ENCODE data around the gene MBNL1.
"Not testable (repeated sequence)": the region's sequence is repeated elsewhere in the genome, so short reads cannot be mapped to it uniquely, and the experiment has no call there.

The MBNL1 gene

DNA sequence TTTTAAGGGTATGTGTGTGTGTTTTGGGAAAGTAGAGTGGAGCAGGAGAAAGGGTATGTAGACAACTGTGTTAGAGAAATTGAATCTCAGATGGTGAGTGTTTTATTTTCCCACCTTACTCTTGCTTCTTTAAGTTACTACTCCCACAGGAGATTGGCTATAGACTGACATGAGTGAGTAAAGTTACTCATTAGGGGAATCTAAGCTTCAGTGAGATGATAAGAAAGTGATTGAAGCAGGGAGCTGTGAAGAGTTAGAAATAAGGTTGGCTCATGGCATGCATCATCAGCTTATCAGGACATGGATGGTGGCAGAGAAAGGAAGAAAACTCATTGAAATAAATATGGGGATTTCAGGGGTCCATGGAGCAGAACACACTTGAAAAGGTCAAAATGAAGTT is 88.9 kb downstream of the MBNL1 start:
- Histone ChIP-seq H3K4me3 (no peak overlapping the region), H3K27ac (peak overlapping the region in 3 of 21 experiments; percentile 9 to 44 (median 31))

DNA sequence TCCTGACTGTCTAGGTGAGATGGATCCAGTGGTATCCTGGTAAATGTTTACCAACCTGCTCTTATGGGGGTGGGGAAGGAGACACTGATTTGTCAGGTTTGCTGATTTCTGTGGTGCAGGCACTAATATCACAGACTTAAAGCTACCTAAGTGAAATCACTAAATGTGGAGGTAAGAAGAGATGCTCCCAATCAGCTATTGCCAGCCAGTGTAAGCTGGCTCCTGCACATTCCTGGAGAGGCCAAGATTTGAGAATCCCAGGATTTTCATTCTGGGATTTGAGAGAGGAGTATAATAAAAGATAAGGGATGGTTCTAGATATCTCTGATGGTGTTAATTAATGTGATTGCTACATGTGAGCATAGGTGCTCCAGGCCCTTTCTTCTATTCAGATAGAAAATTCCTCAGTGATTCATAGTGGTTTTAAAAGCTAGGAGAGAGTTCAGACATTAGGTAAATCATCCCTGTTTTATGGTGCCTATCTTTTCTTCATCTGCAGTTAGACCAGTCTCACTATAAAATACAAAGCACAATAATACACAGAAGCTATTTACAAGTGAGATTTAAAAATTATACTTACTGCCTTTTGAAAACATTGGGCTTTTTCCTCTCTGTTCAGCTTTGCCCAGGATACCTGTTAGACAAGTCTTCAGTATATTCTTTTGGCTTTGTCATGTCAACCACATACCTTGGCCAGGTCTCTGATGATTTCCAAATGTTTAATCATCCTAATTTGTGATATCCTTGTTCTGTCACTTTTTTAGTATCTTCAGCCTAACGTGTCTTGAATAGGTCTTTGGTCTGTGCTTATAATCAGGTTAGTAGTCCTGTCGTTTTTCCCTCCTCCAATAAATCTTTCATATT is 90.9 kb downstream of the MBNL1 start:
- peak overlapping the region in 6 of 21 experiments; percentile 7 to 59 (median 28) for H3K27ac ChIP-seq
- H3K4me3 ChIP-seq, result no peak overlapping the region

DNA sequence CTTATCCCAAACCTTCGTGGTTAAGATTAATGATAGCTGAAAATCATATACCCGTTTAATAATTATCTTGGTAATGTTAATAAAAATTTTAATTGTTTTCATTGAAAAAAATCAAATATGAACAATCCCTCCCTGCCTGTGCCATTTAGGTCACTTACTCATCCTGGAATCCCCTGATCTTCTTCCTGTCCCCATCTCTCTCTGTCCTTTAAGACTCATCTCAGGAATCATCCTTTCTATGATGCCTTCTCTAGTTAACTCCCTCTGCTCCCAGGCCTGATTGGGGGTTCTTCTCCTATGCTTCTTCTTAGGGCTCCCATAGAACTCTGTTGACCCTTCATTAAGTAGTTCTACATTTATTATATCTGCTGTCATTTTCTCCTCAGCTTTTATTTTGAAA is 91.6 kb downstream of the MBNL1 start:
- Histone ChIP-seq H3K27ac (peak overlapping the region in 4 of 21 experiments; percentile 27 to 59 (median 36)), H3K4me3 (no peak overlapping the region)

DNA sequence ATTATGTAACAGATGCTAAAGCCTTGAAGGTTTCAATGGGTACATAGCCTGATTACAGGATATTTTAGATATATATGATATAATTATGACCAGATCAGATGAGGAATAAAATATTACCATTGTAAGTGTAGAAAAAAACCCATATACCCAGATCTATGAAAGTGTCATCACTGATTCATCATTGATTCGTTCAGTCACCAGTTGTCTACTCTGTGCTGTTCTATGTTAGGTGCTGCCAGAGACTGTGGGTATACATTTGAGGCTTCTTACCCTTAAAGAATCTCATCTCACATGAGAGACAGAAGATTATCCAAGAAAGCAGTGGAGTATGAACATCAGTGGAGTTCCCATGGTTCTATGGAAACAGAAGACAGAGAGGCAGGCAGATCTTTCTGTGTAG is 92.2 kb downstream of the MBNL1 start:
- H3K4me3 ChIP-seq, result no peak overlapping the region

DNA sequence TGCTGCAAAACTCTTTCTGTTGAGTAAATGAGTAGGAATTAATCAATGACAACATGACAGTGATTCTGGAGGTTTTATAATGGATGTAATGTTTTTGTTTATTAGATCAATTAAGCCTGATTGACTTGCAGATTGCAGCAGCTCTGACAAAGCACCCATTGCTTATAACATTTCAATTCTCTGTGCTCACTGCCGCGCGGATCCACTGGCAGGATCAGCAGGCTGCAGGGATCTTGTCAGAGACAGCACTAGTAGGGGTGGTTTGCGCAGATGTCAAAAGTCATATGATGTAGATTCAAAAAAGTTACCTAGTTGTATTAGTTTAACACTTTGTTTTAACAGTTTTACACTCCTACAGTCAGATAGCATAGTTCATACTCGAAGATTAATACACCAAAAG is 93.4 kb downstream of the MBNL1 start:
- Histone ChIP-seq H3K4me3 (no peak overlapping the region), H3K27ac (peak overlapping the region in 1 of 21 experiments; percentile 25)

More for the DNA sequence above, 92.2 kb downstream of the MBNL1 start:
- no peak overlapping the region for H3K27ac ChIP-seq

DNA sequence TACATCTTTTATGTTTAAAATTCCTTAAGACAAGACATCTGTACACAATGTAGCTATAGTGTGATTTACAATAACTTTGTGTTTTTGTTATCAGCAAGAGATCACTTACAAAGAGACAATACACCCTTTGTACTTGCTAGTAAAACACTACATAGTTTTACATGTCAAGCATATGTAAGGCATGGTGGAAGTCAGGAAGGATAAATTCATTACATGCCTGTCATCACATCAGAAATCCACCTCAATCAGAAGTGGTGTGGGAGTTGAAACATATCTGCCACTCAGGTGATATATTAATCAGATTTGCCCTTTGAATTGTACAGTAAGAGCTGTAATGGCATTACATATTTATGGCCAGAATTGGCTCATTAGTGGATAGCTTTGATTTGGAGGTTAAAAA is 95.5 kb downstream of the MBNL1 start:
- H3K4me3 ChIP-seq, result no peak overlapping the region
- H3K27ac ChIP-seq, result no peak overlapping the region

DNA sequence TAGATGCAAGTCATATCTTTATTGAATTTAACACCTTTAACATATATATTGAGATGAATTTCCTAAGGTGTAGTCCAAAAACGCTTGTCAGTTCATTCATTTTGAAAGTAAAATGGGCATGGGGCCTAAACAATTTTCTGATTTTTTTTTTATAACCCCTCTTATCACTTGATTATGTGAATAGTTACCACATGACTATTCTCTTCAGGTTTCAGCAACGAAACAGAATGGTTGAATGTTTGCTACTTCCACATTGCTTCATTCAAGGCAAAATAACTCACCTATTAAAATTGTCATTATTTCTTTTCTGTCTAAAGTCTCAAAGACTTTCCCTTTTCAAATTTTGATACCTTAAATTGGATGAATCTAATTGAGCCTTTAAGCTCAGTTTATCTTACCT is 96.4 kb downstream of the MBNL1 start:
- no peak overlapping the region for H3K4me3 ChIP-seq
- H3K27ac ChIP-seq, result no peak overlapping the region

DNA sequence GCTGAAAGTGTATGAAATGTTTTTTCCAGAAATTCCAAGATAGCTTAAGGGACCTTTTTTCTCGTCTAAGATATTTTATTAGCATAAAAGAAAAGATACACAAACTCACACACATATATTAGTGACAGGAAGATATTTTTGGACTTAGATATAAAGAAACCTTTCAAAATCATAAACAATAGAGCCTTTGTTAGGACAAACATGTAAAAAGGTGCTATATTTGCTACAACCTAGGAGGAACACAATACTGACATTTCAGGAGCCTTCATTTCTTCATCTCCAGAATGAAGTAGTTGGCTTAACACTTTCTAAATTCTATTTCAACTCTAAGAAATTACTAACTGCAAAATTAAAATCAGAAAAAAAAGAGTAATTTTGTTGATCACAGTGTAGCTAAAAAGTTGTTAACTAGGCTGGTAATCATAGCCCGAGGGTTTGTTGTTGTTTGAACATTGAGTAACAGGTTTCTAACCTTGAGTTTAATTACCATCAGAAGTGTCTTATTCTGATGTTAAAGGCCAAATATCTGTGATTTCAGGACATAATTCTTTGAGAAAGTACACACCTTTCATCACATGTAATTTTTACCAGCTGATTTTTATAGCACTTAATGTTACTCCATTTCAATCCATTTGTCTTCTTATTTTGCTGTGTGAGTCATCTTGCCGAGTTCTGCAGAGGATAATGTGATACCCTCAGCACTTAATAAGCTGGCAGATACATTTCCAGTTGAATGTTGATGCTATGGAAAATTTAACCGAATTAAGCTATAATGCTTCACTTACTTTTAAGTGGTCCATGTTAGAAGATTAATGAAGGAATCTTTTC is 97.3 kb downstream of the MBNL1 start:
- H3K4me3 ChIP-seq, result no peak overlapping the region
- H3K27ac ChIP-seq, result no peak overlapping the region

DNA sequence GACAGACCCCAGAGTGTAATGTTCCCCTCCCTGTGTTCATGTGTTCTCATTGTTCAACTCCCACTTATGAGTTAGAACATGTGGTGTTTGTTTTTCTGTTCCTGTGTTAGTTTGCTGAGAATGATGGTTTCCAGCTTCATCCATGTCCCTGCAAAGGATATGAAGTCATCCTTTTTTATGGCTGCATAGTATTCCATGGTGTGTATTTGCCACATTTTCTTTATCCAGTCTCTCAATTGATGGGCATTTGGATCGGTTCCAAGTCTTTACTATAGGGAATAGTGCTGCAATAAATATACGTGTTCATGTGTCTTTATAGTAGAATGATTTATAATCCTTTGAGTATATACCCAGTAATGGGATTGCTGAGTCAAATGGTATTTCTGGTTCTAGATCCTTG is 98.5 kb downstream of the MBNL1 start:
- H3K4me3 ChIP-seq, H3K27ac ChIP-seq: not testable (repeated sequence)

DNA sequence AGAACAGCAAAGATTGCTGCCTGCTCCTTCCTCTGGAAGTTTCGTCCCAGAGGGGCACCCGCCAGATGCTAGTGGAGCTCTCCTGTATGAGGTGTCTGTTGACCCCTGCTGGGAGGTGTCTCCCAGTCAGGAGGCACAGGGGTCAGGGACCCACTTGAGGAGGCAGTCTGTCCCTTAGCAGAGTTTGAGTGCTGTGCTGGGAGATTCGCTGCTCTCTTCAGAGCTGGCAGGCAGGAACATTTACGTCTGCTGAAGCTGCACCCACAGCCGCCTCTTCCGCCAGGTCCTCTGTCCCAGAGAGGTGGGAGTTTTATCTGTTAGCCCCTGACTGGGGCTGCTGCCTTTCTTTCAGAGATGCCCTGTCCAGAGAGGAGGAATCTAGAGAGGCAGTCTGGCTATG is 103.9 kb downstream of the MBNL1 start:
- H3K27ac ChIP-seq, result peak overlapping the region in 4 of 21 experiments; percentile 7 to 49 (median 41)
- not testable (repeated sequence) for H3K4me3 ChIP-seq

DNA sequence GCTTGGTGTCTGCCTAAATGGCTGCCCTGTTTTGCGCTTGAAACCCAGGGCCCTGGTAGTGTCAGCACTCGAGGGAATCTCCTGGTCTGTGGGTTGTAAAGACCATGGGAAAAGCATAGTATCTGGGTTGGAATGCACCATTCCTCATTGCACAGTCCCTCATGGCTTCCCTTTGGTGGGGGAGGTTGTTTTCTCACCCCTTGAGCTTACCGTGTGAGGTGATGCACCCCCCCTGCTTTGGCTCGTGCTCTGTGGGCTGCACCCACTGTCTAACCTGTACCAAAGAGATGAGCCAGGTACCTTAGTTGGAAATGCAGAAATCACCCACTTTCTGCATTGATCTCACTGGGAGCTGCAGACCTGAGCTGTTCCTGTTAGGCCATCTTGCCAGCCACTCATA is 104.7 kb downstream of the MBNL1 start:
- peak overlapping the region in 3 of 21 experiments; percentile 15 to 49 (median 36) for H3K27ac ChIP-seq

DNA sequence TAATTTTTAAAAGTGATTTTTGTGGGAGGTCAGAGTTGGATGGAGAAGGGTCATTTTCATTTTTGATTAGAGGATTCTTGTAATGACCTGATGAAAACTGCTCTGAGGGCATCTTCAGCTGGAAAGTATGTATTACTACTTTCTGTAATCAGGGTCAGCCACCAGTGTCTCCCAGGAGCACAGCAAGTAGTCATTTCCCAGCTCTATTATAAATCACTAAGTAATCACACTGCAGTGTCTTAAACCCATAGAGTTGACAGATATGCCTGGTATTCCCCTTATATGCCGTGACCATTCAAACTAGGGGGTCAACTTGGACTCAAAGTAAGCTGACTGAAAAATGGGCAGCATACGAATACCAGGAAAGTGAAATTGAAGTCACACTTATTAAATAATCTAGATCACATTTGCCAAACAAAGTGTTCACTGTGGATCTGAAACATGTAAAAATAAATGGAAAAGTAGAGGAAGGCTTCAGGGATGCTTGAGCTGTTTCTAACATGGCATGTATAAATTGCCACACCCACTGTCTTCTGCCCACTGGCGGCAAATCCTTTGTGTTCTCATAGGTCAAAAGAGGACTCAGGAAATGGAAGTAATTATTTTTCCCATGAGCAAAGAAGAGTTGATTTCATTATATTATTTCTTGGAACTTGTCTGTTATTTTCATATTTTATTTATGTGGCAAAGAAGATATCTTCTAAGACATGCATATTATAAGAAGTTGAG is 105.7 kb downstream of the MBNL1 start:
- Histone ChIP-seq H3K27ac (peak overlapping the region in 7 of 21 experiments; percentile 3 to 47 (median 19)), H3K4me3 (no peak overlapping the region)

More for the DNA sequence above, 104.7 kb downstream of the MBNL1 start:
- no peak overlapping the region for H3K4me3 ChIP-seq

DNA sequence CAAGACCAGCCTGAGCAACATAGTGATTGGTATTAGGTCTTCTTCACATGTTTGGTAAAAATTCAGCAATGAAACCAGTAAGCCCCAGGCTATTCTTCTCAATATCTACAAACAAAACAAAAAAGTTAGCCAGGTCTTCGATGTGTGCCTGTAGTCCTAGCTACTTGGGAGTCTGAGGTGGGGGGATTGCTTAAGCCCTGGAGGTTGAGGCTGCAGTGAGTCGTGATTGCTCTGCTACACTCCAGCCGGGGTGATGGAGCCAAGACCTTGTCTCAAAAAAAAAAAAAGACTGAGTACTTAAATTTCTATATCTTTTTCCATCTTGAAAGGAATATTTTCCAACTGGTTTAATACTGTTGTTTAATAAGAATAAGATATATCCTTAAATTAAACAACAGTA is 106.8 kb downstream of the MBNL1 start:
- peak overlapping the region in 7 of 21 experiments; percentile 3 to 65 (median 4) for H3K27ac ChIP-seq

DNA sequence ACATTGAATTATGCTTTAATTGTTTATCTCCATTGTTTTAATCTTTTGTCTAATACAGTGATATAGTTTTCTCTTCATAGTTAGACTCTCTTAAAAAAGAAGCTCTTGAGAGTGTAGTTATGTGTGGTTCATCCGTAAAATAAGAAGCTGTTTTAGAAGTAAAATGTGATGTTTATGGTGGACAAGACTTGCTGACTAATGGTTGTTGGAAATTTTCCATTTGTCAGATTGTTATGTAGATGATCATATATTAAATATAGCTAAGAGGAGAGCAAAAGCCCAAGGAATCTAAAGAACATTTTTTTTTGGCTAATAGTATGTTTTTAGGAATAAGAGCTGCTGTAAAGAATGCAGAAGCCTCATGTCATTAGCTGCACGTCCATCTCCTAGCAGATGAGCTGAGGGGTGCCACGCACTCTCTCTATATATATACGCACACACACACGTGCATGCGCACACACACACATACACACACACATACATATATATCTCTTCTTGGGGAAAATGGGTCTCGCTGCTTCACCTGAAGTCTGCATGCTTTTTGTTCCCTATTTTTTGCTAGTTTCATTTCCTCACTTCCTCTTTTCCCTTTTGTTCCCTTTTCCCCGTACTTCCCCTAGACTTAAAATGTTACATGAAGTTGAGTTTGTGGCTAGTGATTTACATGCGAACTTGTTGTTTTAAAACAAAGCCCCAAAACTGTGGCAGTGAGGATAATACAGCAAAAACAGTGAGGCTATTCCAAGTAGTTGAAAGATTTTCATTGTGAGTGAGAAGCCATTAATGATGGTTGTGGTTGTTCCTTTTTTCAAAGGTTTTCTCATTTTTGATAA is 107.8 kb downstream of the MBNL1 start:
- peak overlapping the region in 13 of 21 experiments; percentile 6 to 65 (median 19) for H3K27ac ChIP-seq
- no peak overlapping the region for H3K4me3 ChIP-seq

More for the DNA sequence above, 106.8 kb downstream of the MBNL1 start:
- H3K4me3 ChIP-seq, result no peak overlapping the region

DNA sequence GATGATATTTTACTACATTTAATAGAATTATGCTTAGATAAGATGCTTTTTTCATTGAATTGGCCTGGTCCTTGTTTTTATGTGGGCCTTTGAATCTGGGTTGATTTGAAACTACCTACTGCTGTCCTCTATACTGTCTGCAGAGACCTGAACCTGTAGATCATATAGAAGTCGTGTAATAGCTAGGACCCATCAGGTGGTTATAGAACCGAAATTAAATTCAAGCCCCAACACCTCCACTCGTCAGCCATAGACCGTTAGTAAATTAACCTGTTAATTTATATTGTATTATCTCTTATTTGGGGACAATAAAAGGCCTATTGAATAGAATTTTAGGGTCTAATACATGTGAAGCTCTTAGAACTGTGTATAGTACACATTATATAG is 108.4 kb downstream of the MBNL1 start:
- Histone ChIP-seq H3K27ac (peak overlapping the region in 14 of 21 experiments; percentile 6 to 64 (median 20)), H3K4me3 (no peak overlapping the region)

DNA sequence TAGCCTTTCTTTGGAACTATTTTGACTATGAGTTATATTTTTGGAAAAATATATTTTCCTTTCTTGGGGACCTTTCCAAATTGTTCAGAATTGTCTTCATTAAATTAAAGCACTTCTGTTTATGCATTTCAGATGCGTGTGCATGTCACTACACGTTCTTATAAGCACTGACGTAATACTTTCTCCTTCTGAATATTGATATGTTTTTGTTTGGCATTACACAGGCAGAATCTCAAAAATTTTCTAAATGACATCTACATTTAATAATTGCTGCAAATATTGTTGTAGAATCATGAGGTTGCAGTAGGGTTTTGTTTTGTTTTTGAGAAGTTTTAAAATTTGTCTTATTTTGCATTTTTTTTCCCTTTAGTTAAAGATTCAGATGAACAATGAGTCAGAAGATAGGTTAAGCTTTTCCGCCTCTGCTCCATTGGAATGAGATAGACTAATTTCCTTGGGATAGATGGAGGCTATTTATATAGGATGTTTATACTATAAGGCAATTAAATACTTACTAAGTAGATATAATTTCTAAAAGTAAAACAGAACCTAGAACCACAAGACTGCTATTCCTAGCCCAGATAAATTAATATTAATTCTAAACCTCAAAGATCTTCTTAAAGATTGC is 110.8 kb downstream of the MBNL1 start:
- H3K27ac ChIP-seq, result peak overlapping the region in 5 of 21 experiments; percentile 2 to 79 (median 8)
- no peak overlapping the region for H3K4me3 ChIP-seq

DNA sequence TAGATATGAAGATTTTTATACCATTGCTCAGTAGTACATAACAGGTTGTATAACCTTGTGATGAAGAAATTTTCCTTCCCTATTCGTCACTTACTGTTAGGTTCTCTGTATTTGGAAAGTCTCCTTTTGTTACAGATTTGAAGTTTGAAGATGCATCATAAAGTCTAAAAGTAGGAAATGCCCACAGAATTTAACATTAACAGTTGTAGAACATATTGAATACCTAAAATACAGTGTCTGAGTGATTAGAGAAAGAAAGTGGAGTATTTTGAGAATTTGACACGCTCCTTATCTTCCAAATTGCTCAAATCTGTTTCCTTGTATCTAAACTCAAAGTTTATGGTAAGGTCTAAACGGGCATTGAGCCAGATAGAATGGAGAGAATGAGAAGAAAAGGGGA is 111.3 kb downstream of the MBNL1 start:
- Histone ChIP-seq H3K4me3 (no peak overlapping the region), H3K27ac (peak overlapping the region in 9 of 21 experiments; percentile 2 to 79 (median 39))

DNA sequence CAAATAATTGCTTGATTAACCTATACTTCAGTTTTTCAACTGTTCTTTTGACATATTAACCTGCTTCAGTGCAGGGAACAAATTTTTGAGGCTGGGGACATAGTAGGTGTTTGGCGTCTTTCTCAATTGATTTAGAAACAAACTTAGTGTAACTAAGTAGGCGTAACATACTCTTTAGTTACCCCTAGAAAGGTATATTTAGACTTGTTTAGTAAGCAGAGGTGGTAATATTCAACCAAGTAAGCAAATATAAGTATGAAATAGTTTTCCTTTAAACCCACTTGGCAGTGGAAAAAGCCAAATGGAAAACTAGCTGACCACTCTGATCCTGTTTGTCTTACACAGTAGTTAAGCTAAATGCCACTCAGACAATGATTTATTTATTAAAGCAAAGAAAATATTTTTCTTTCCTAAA is 113.2 kb downstream of the MBNL1 start:
- H3K27ac ChIP-seq, result peak overlapping the region in 19 of 21 experiments; percentile 9 to 82 (median 56)
- H3K4me3 ChIP-seq, result peak overlapping the region in 1 of 7 experiments; percentile 29
